Measurements from ENCODE around the gene LDLRAP1. TPM values are rescaled to one million over a fixed set of nuclear protein-coding genes. Genes with fewer than 3 reads are reported as not detected.

The LDLRAP1 gene
- total and polyA plus RNA-seq, 3 donors from 2014 or later: 11.7 to 19.8 (median 16.6) TPM

- no peak overlapping the region for H3K4me3 ChIP-seq
- TF ChIP-seq CTCF (IDR thresholded peaks at IDR 0.05) (no peak), POLR2A (IDR thresholded peaks at IDR 0.05) (no peak)
- WGBS, 2 donors: 86 to 95% methylated on average over 1 of the region's 1 CpG
- H3K4me1 ChIP-seq: peaks cover 20% of the 10 kb centered on the region
- intact Hi-C loops (cut with DNase I; ENCODE audit: low total_unique reads): no loop called here
- H3K27ac ChIP-seq: no peak overlapping the region
- H3K36me3 ChIP-seq (ENCODE audit: low read depth, missing control alignments): no peaks in the 10 kb centered on the region
- H3K9me3 ChIP-seq: no peaks in the 10 kb centered on the region
- DNase-seq: no peak
- H3K27me3 ChIP-seq: no peaks in the 10 kb centered on the region
Observed at GRCh38 chr1:25611843-25612242, 68.4 kb downstream of the LDLRAP1 start.

DNA sequence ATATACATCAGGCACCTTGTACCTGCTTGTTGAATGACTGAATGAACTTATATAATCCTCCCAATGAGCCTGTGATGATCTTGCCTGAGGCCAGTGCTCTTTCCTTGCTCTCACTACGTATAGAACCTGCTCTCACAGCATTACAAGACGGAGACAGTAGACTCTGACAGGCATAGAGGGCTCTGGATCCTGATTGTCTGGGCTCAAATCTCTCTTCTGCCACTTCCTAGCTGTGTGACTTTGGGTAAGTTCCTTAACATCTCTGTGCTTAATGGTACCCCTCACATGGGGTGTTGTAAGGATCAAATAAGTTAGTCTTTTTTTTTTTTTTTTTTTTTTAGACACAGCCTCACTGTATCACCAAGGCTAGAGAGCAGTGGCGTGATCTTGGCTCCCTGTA lies 69.0 kb downstream of the LDLRAP1 start:
- 96% methylated on average over 3 of the region's 3 CpGs for WGBS, 2 donors

GRCh38 chr1:25613091-25613490 lies 69.7 kb downstream of the LDLRAP1 start:
- intact Hi-C loops (cut with DNase I; ENCODE audit: low total_unique reads): no loop called here
- DNase-seq: no peak
- H3K27ac ChIP-seq: no peak overlapping the region
- H3K27me3 ChIP-seq: no peaks in the 10 kb centered on the region
- no peaks in the 10 kb centered on the region for H3K36me3 ChIP-seq (ENCODE audit: low read depth, missing control alignments)
- H3K4me3 ChIP-seq: no peak overlapping the region
- WGBS, 2 donors: 90 to 100% methylated on average over 2 to 3 of the region's 3 CpGs
- no peak for TF ChIP-seq POLR2A (IDR thresholded peaks at IDR 0.05)
- no peak for TF ChIP-seq CTCF (IDR thresholded peaks at IDR 0.05)
- H3K9me3 ChIP-seq: no peaks in the 10 kb centered on the region
- peaks cover 20% of the 10 kb centered on the region for H3K4me1 ChIP-seq

More for the DNA sequence above, 69.0 kb downstream of the LDLRAP1 start:
- no peak for TF ChIP-seq POLR2A (IDR thresholded peaks at IDR 0.05)
- no peak for TF ChIP-seq CTCF (IDR thresholded peaks at IDR 0.05)
- no peak for DNase-seq
- Histone ChIP-seq H3K4me1 (peaks cover 20% of the 10 kb centered on the region), H3K27me3 (no peaks in the 10 kb centered on the region), H3K36me3 (ENCODE audit: low read depth, missing control alignments) (no peaks in the 10 kb centered on the region), H3K27ac (no peak overlapping the region), H3K4me3 (no peak overlapping the region), H3K9me3 (no peaks in the 10 kb centered on the region)
- intact Hi-C loops (cut with DNase I; ENCODE audit: low total_unique reads): no loop called here

DNA sequence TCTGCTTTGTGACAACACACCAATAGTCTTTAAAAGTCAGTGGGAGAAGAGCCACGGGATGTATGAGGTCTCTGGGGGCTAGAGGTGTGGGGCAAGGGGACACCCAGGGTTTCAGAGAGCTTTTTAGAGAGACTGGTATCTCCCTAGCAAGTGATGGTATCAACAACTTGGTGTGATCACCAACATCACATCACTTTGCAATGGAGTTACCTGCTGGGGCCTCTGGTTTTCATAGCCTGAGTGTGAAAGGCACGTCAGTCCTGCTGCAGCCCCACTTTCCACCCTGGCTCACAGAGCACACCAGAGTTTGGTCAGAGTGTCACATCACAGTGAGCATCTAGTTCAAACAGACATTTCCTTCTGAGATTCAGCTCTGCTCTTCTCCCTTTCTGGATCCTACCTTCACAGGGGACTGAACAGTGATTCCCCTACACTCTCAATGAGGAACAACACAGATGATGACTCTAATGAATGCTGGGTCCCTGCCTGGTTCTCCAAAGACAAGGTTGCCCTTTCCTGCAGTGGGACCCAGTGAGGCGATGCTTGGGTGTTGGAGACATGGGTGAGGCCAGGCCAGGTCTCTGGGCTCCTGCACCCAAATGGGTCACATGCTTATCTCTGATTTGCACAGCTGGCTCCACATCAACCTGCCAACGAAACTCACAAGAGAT lies 71.2 kb downstream of the LDLRAP1 start:
- Histone ChIP-seq H3K36me3 (ENCODE audit: low read depth, missing control alignments) (no peaks in the 10 kb centered on the region), H3K27me3 (no peaks in the 10 kb centered on the region), H3K4me1 (peaks cover 19% of the 10 kb centered on the region), H3K4me3 (no peak overlapping the region), H3K9me3 (no peaks in the 10 kb centered on the region), H3K27ac (no peak overlapping the region)
- intact Hi-C loops (cut with DNase I; ENCODE audit: low total_unique reads): no loop called here
- DNase-seq: no peak
- TF ChIP-seq CTCF (IDR thresholded peaks at IDR 0.05) (no peak), POLR2A (IDR thresholded peaks at IDR 0.05) (no peak)
- 78 to 88% methylated on average over 4 of the region's 4 CpGs for WGBS, 2 donors

DNA sequence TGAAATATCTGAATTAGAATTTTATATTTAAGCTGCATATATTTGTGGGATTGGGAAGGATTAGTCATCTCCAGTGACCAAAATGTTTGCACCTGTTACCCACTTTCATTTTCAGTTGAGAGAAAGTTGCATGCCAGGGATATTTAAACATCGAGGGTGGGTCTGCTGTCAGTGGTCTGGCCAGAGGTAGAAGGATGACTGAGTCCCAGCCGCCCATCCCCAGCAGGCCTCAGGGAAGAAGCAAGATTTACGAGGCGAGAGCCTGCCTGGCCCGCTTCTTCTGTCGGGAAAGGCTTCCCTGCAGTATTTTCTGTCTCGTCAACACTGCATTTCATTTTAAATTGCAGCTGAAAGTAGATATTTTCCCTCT lies 71.8 kb downstream of the LDLRAP1 start:
- WGBS, 2 donors: 43 to 55% methylated on average over 7 of the region's 7 CpGs
- Histone ChIP-seq H3K4me1 (peaks cover 18% of the 10 kb centered on the region), H3K27ac (no peak overlapping the region)

More for the DNA sequence above, 71.8 kb downstream of the LDLRAP1 start:
- TF ChIP-seq CTCF (IDR thresholded peaks at IDR 0.05) (no peak), POLR2A (IDR thresholded peaks at IDR 0.05) (no peak)
- intact Hi-C loops (cut with DNase I; ENCODE audit: low total_unique reads): no loop called here
- H3K36me3 ChIP-seq (ENCODE audit: low read depth, missing control alignments): no peaks in the 10 kb centered on the region
- H3K27me3 ChIP-seq: no peaks in the 10 kb centered on the region
- no peak overlapping the region for H3K4me3 ChIP-seq
- DNase-seq: no peak
- no peaks in the 10 kb centered on the region for H3K9me3 ChIP-seq
